Fibroblast of the aortic adventitia (primary cell): Measurements from ENCODE around the gene PUS1. TPM values are rescaled to one million over a fixed set of nuclear protein-coding genes. Genes with fewer than 3 reads are reported as not detected.
"Not testable (repeated sequence)": the region's sequence is repeated elsewhere in the genome, so short reads cannot be mapped to it uniquely, and the experiment has no call there.

Experiments
- DNase-seq: peaks from one replicate; pipeline ENCODE4 v3.0.0-alpha.2; 2010; ENCODE audit warnings: low read depth
- H3K4me3 ChIP-seq: 2 replicates; pipeline ENCODE4 v1.5.1; 2011; ENCODE audit warnings: low read depth, mild to moderate bottlenecking, control low read depth, low read length, moderate library complexity
- CTCF ChIP-seq: IDR thresholded peaks from 2 replicates; pipeline ENCODE4 v1.5.1; 2011; ENCODE audit warnings: mild to moderate bottlenecking, low read length, control low read depth, inconsistent platforms; ENCODE audit not compliant: insufficient read depth
- total RNA-seq: library from RNA; depleted of rRNA; stranded (reverse); fragments of >200 nt; gene quantifications from 2 replicates; pipeline ENCODE4 v1.2.3, GENCODE V29; 2012; ENCODE audit warnings: low replicate concordance

PUS1 gene
- total RNA-seq, 1 donor = 9.3 TPM

GRCh38 chr12:131948166-131948712 is 19.2 kb downstream of the PUS1 start:
- no peak for DNase-seq
- H3K4me3 ChIP-seq = no peak overlapping the region
- no peak for TF ChIP-seq CTCF

GRCh38 chr12:131948713-131949430 is 19.8 kb downstream of the PUS1 start:
- peak; percentile 16 for DNase-seq
- H3K4me3 ChIP-seq = peak overlapping the region; percentile 71

GRCh38 chr12:131949431-131950181 is 20.5 kb downstream of the PUS1 start, which contains the start of gene EP400:
TSS of gene EP400 (plus strand) at chr12:131949942. CDS start at chr12:131960620, 10,678 bp downstream.
- no peak for TF ChIP-seq CTCF

GRCh38 chr12:131950182-131950913 is 21.3 kb downstream of the PUS1 start:
- no peak for DNase-seq
- TF ChIP-seq CTCF = no peak
- H3K4me3 ChIP-seq = peak overlapping the region; percentile 84

More at GRCh38 chr12:131949431-131950181, 20.5 kb downstream of the PUS1 start, which contains the start of gene EP400:
- peak; percentile 87 for DNase-seq
- peak within 1 kb of the TSS; percentile 84 for H3K4me3 ChIP-seq

- DNase-seq, H3K4me3 ChIP-seq: not testable (repeated sequence)
Measured at GRCh38 chr12:131953810-131954209, 24.7 kb downstream of the PUS1 start.

- H3K4me3 ChIP-seq, DNase-seq: not testable (repeated sequence)
Measured at GRCh38 chr12:131954460-131954859, 25.4 kb downstream of the PUS1 start.

- DNase-seq = no peak
- no peak for TF ChIP-seq CTCF
- H3K4me3 ChIP-seq = no peak overlapping the region
Measured at GRCh38 chr12:131959116-131959515, 30.0 kb downstream of the PUS1 start.
